Keratinocyte (primary cell): ENCODE measurements around the gene FZD1. TPM values are rescaled to one million over a fixed set of nuclear protein-coding genes. Genes with fewer than 3 reads are reported as not detected.

ENCODE experiments used
- DNase-seq: peaks from one replicate; pipeline ENCODE4 v3.0.0-alpha.2; 2011; ENCODE audit warnings: low read depth, missing footprints, low spot score
- FAIRE-seq: peaks from 2 replicates; lab custom pipeline; 2011; peaks lifted over from hg19 to GRCh38; lab: Jason Lieb, UNC
- H2AFZ ChIP-seq: 2 replicates; pipeline ENCODE4 v1.6.0; 2012; ENCODE audit warnings: low read length, control low read depth, inconsistent platforms; ENCODE audit not compliant: control insufficient read depth
- H3K27ac ChIP-seq: 2 replicates; pipeline ENCODE4 v1.5.1; 2011; ENCODE audit warnings: low read length; ENCODE audit not compliant: control insufficient read depth, insufficient read depth
- H3K27me3 ChIP-seq: 3 replicates; pipeline ENCODE4 v1.6.0; 2011; ENCODE audit warnings: low read length; ENCODE audit not compliant: control insufficient read depth, insufficient read depth; ENCODE audit errors: extremely low read depth
- H3K36me3 ChIP-seq, 2 experiments: 2 replicates in 1 of 2; 3 replicates in 1 of 2; pipeline ENCODE4 v1.5.1; 2011; ENCODE audit warnings: low read length in 2 of 2, mild to moderate bottlenecking in 1 of 2; ENCODE audit not compliant: control insufficient read depth in 2 of 2, insufficient read depth in 2 of 2; ENCODE audit errors: extremely low read depth in 1 of 2
- H3K4me1 ChIP-seq: 3 replicates; pipeline ENCODE4 v1.5.1; 2011; ENCODE audit warnings: low read length; ENCODE audit not compliant: control insufficient read depth, insufficient read depth; ENCODE audit errors: extremely low read depth
- H3K4me2 ChIP-seq: 3 replicates; pipeline ENCODE4 v1.6.0; 2011; ENCODE audit warnings: low read depth, low read length; ENCODE audit not compliant: control insufficient read depth, insufficient read depth; ENCODE audit errors: extremely low read depth
- H3K4me3 ChIP-seq, 3 experiments: fragments of 200-600 bp in 1 of 3; sonication (generic) in 1 of 3; 2 replicates in 2 of 3; 3 replicates in 1 of 3; pipeline ENCODE4 v1.5.1; 2011 to 2016; ENCODE audit warnings: low read length in 3 of 3, mild to moderate bottlenecking in 3 of 3, control low read depth in 2 of 3, inconsistent platforms in 1 of 3, low read depth in 1 of 3, mixed read lengths in 1 of 3, mixed run types in 1 of 3, moderate library complexity in 1 of 3; ENCODE audit not compliant: control insufficient read depth in 2 of 3, insufficient read depth in 2 of 3; ENCODE audit errors: extremely low read depth in 1 of 3
- H3K79me2 ChIP-seq: 2 replicates; pipeline ENCODE4 v1.6.0; 2012; ENCODE audit warnings: low read length; ENCODE audit not compliant: control insufficient read depth, insufficient read depth
- H3K9ac ChIP-seq: 3 replicates; pipeline ENCODE4 v1.6.0; 2011; ENCODE audit warnings: low read length; ENCODE audit not compliant: control insufficient read depth, insufficient read depth; ENCODE audit errors: extremely low read depth
- H3K9me1 ChIP-seq: 3 replicates; pipeline ENCODE4 v1.6.0; 2011; ENCODE audit warnings: low read length; ENCODE audit not compliant: control insufficient read depth, insufficient read depth; ENCODE audit errors: extremely low read depth
- H3K9me3 ChIP-seq: 2 replicates; pipeline ENCODE4 v1.5.1; 2012; ENCODE audit warnings: low read depth, low read length; ENCODE audit not compliant: control insufficient read depth
- H4K20me1 ChIP-seq: 3 replicates; pipeline ENCODE4 v1.6.0; 2011; ENCODE audit warnings: low read length; ENCODE audit not compliant: control insufficient read depth, insufficient read depth; ENCODE audit errors: extremely low read depth
- EZH2 ChIP-seq: IDR thresholded peaks from one replicate; pipeline ENCODE4 v1.6.1; 2012; ENCODE audit warnings: inconsistent platforms, mild to moderate bottlenecking, low read length, moderate library complexity
- dilution Hi-C: fragments of 300-500 bp; cut with MboI; formaldehyde crosslinking; loops from one replicate; pipeline ENCODE4 v1.7.0; 2020; ENCODE audit warnings: low sequenced_read_pairs; ENCODE audit not compliant: extremely low pct_ligation_motif_present
- polyA plus RNA-seq, 5 experiments: library from polyadenylated mRNA; depleted of rRNA in 3 of 5; stranded (reverse) in 3 of 5; stranded (forward) in 1 of 5; unstranded in 1 of 5; fragments of >200 nt; gene quantifications; 1 replicate in 1 of 5; 2 replicates in 3 of 5; 3 replicates in 1 of 5; pipeline versions ENCODE4 v1.2.1 to v1.2.3, GENCODE V29; 2011 to 2012; ENCODE audit warnings: missing spikeins in 2 of 5, low read depth in 1 of 5, low replicate concordance in 1 of 5
- TF ChIP-seq, protein P1 (sequence below), 3 experiments: IDR thresholded peaks in 1 of 3; conservative IDR thresholded peaks in 1 of 3; optimal IDR thresholded peaks in 1 of 3; 2 replicates in 2 of 3; 3 replicates in 1 of 3; pipeline versions ENCODE3 to v1.5.1; 2011; ENCODE audit warnings: low read length in 3 of 3, mild to moderate bottlenecking in 3 of 3, moderate library complexity in 2 of 3, control low read depth in 1 of 3, inconsistent platforms in 1 of 3; ENCODE audit not compliant: insufficient read depth in 2 of 3; ENCODE audit errors: extremely low read depth in 1 of 3

Gene FZD1
- polyA plus RNA-seq, 1 donor (not counting 4 experiments of a cell fraction or from before 2014, with no cell fraction given) = 1.3 TPM

DNA sequence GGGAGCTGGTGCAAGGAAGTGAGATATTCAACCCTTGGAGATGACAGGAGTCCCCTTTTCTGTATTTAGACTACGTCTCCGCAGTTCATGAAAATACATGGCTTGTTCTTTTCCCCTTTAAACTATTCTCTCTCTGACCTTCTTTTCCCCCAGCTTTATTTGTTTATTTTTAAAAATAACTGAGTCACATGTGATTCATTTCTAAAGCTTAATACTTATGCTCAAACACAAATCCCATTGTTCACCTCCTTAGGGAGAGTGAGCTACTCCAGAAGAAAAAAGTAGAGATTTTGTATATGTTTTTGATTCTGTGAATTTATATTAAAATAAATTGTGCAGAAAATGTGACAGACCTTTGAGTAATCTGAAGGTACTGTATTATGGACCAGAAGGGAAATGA is 35.9 kb upstream of the FZD1 start:
- no peak overlapping the region for H2AFZ ChIP-seq
- DNase-seq (no peak), FAIRE-seq (no peak)
- H3K36me3 ChIP-seq = no peaks in the 10 kb centered on the region
- TF ChIP-seq, protein P1, sequence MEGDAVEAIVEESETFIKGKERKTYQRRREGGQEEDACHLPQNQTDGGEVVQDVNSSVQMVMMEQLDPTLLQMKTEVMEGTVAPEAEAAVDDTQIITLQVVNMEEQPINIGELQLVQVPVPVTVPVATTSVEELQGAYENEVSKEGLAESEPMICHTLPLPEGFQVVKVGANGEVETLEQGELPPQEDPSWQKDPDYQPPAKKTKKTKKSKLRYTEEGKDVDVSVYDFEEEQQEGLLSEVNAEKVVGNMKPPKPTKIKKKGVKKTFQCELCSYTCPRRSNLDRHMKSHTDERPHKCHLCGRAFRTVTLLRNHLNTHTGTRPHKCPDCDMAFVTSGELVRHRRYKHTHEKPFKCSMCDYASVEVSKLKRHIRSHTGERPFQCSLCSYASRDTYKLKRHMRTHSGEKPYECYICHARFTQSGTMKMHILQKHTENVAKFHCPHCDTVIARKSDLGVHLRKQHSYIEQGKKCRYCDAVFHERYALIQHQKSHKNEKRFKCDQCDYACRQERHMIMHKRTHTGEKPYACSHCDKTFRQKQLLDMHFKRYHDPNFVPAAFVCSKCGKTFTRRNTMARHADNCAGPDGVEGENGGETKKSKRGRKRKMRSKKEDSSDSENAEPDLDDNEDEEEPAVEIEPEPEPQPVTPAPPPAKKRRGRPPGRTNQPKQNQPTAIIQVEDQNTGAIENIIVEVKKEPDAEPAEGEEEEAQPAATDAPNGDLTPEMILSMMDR (optimal IDR thresholded peaks at IDR 0.05 in 1 of 3, IDR thresholded peaks at IDR 0.05 in 1 of 3, conservative IDR thresholded peaks at IDR 0.05 in 1 of 3; ENCODE audit: extremely low read depth in 1 of 3, insufficient read depth in 2 of 3, low read length in 3 of 3) = no peak
- no peak for TF ChIP-seq EZH2
- H3K9me3 ChIP-seq = no peaks in the 10 kb centered on the region
- H4K20me1 ChIP-seq = no peaks in the 10 kb centered on the region
- H3K27me3 ChIP-seq = peaks cover 4% of the 10 kb centered on the region
- H3K79me2 ChIP-seq = no peaks in the 10 kb centered on the region
- H3K4me3 ChIP-seq = no peak overlapping the region
- no peak overlapping the region for H3K27ac ChIP-seq
- H3K4me2 ChIP-seq = no peak overlapping the region
- H3K4me1 ChIP-seq = no peaks in the 10 kb centered on the region
- dilution Hi-C loops = no loop called here
- H3K9ac ChIP-seq = no peak overlapping the region
- H3K9me1 ChIP-seq = no peaks in the 10 kb centered on the region

DNA sequence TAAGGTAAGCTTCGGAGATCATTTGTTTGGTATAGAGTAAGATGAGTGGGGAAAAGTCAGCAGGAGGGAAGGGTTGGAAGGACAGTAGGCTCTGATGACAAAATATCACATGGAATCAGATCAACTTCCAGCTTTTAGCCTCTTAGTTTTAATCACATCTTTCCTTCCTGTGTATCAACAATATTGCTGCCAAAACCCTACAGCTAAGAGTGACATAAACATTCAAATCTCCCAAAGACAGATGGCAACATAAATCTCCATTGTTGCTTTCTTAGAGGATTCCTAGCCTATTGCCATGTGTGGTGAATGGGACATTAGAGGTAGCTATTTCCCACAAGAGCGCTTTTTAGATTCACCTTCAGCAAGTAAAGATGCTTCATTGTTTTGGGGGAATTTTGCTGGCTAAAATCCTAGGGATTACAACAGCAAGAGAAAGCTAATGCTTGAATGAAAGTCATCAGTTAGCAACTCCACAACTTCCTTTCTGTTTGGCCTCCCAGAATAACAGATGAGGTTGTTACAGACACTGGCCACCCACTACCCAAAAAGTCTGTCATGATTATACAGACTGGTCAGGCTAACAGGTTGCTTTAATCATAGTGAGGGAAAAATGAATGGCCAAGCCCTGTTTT is 35.2 kb upstream of the FZD1 start:
- no peaks in the 10 kb centered on the region for H3K36me3 ChIP-seq

More for the DNA sequence above, 35.2 kb upstream of the FZD1 start:
- Histone ChIP-seq H3K27me3 (peaks cover 4% of the 10 kb centered on the region), H3K79me2 (no peaks in the 10 kb centered on the region), H3K4me1 (no peaks in the 10 kb centered on the region), H3K4me2 (no peak overlapping the region), H3K4me3 (no peak overlapping the region), H3K9ac (no peak overlapping the region), H4K20me1 (no peaks in the 10 kb centered on the region), H3K9me1 (no peaks in the 10 kb centered on the region), H3K9me3 (no peaks in the 10 kb centered on the region), H2AFZ (no peak overlapping the region), H3K27ac (no peak overlapping the region)
- DNase-seq (no peak), FAIRE-seq (no peak)
- no peak for TF ChIP-seq EZH2
- TF ChIP-seq, protein P1 (optimal IDR thresholded peaks at IDR 0.05 in 1 of 3, IDR thresholded peaks at IDR 0.05 in 1 of 3, conservative IDR thresholded peaks at IDR 0.05 in 1 of 3; ENCODE audit: extremely low read depth in 1 of 3, insufficient read depth in 2 of 3, low read length in 3 of 3) = no peak
- dilution Hi-C loops = no loop called here
